Mesodermal cell (in vitro differentiated cells): ENCODE results near the gene C20orf96.

Experiments
- H3K27ac ChIP-seq: 2 replicates; pipeline ENCODE4 v1.7.0; 2013; ENCODE audit warnings: mild to moderate bottlenecking, low read depth, low read length, moderate library complexity; ENCODE audit not compliant: severe bottlenecking
- H3K36me3 ChIP-seq: 2 replicates; pipeline ENCODE4 v1.7.1; 2013; ENCODE audit warnings: mild to moderate bottlenecking, low read length, moderate library complexity; ENCODE audit not compliant: control insufficient read depth, insufficient read depth
- H3K4me1 ChIP-seq: one replicate; pipeline ENCODE4 v1.7.1; 2013; ENCODE audit warnings: mild to moderate bottlenecking, low read length; ENCODE audit not compliant: insufficient read depth, control insufficient read depth, poor library complexity, severe bottlenecking
- H3K4me3 ChIP-seq: 2 replicates; pipeline ENCODE4 v1.7.0; 2013; ENCODE audit warnings: low read length, control low read depth, mild to moderate bottlenecking; ENCODE audit not compliant: insufficient read depth, poor library complexity, severe bottlenecking; ENCODE audit errors: extremely low read depth
- H3K9me3 ChIP-seq: 2 replicates; pipeline ENCODE4 v1.7.1; 2013; ENCODE audit warnings: mild to moderate bottlenecking, low read length, moderate library complexity; ENCODE audit not compliant: control insufficient read depth
- WGBS, 2 experiments: methylation state at CpG; one replicate each; pipeline ENCODE4 v1.1.5; 2013; ENCODE audit warnings: missing lambda C conversion rate in 2 of 2; ENCODE audit not compliant: insufficient coverage in 2 of 2; 5-methylcytosine and 5-hydroxymethylcytosine counted together

C20orf96 gene

DNA sequence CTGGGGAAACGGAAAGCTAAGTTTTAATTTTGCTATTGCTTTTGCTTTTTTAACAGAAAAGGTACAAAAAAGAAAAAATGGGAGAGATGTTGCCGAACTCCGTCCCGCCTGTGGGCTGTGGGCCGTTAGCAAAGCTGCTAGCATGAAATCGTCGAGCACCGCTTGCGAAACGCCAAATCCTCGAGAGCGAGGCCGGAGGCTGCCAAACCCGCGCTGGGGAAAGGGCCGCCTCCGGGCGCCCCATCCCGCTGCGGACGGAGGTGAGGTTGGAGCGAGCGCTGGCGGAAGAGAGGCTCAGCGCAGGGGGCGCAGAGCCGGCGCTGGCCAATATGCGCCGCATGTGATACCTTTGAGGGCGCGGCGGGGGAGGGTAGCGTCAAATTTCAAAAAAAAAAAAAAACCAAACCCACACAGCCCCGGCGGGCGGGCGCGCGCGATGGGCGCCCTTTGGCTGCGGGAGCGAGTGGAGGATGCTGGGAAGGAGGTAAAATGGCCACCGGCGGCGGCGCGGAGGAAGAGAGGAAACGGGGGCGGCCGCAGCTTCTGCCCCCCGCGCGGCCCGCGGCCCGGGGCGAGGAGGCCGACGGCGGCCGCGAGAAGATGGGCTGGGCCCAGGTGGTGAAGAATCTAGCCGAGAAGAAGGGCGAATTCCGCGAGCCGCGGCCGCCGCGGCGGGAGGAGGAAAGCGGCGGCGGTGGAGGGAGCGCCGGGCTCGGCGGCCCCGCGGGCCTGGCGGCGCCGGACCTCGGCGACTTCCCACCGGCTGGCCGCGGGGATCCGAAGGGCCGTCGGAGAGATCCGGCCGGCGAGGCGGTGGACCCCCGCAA is 6.8 kb upstream of the C20orf96 start, which contains the start of gene ZCCHC3:
Gene ZCCHC3 (plus strand): TSS at position 473 of the 827 bp plus-strand sequence. CDS start 17 bp downstream, at position 490.
- H3K4me1 ChIP-seq, result peaks cover 32% of the 10 kb centered on the region
- H3K36me3 ChIP-seq, result peaks cover 22% of the 10 kb centered on the region
- peak within 1 kb of the TSS; percentile 95 for H3K4me3 ChIP-seq
- peak within 1 kb of the TSS; percentile 87 for H3K27ac ChIP-seq
- 1% methylated on average over 60 to 62 of the region's 99 CpGs for WGBS, 2 experiments
- no peaks in the 10 kb centered on the region for H3K9me3 ChIP-seq

DNA sequence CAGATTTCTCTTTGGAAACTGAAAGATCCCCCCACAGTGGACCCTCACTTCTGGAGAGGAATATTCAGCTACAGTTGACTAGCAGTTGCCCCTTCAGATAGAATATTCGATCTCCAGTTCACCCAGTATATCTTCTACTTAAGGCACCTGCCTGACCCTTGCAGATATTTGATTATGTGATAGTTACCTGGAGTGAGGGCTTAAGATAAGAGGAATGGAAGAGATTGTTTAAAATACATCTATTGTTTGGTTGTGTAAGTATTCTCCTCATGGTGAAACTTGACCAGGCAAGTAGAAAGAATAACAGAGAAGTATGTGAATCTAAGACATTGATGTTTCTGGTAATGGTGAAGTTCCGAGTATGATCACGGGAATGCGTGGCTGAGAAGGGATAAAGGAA is 5.3 kb upstream of the C20orf96 start:
- H3K36me3 ChIP-seq, result peaks cover 18% of the 10 kb centered on the region
- H3K4me3 ChIP-seq, result no peak overlapping the region
- H3K4me1 ChIP-seq, result peaks cover 28% of the 10 kb centered on the region
- H3K9me3 ChIP-seq, result no peaks in the 10 kb centered on the region
- no peak overlapping the region for H3K27ac ChIP-seq
- whole genome bisulfite sequencing, 2 experiments, result 91 to 97% methylated on average over 3 of the region's 4 CpGs

DNA sequence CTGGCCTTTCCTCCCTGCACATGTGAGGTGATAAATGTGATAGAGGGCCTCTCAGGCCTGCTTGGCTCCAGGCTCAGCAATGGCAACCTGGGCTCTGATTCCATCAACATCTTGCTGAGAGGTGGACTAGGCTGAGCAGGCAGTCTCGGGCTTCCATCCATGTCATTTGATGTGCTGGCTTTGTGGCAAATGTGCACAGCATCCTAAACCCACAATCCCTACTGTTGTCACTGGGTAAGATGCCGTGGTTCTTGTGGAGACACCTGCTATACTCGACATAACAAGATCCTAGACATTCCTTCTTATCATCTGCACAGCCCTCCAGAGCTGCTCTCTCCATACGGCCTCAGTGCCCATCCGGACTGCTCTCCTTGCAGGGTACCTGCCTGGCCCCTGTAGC is 4.1 kb upstream of the C20orf96 start:
- Histone ChIP-seq H3K9me3 (no peaks in the 10 kb centered on the region), H3K4me3 (no peak overlapping the region), H3K27ac (no peak overlapping the region), H3K4me1 (peaks cover 23% of the 10 kb centered on the region), H3K36me3 (peaks cover 11% of the 10 kb centered on the region)
- 90 to 97% methylated on average over 3 of the region's 5 CpGs for WGBS, 2 experiments

DNA sequence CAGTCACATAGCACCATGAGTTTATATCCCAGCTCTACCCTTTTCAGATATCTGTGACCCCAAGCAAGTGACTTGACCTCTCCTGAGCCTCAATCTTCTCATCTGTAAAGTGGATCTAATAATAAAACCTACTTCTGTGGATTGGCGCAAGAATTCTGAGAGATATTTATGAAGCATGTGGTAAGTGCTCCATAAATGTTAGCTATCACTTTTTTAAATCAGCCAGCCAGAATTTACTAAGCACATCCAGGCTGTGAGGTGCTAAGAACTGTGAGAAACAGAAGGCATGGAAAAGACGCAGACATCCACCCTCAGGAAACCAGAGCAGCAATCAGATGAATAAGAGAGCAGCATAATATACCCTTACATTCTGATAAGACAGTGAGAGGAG is 862 bp downstream of the C20orf96 start:
- H3K9me3 ChIP-seq, result peaks cover 6% of the 10 kb centered on the region
- H3K27ac ChIP-seq, result peak overlapping the region; percentile 61
- H3K36me3 ChIP-seq, result peaks cover 34% of the 10 kb centered on the region
- no CpG with 5 or more reads among the region's 2 CpGs for WGBS, 2 experiments
- H3K4me1 ChIP-seq, result peaks cover 21% of the 10 kb centered on the region
- H3K4me3 ChIP-seq, result peak overlapping the region; percentile 87

DNA sequence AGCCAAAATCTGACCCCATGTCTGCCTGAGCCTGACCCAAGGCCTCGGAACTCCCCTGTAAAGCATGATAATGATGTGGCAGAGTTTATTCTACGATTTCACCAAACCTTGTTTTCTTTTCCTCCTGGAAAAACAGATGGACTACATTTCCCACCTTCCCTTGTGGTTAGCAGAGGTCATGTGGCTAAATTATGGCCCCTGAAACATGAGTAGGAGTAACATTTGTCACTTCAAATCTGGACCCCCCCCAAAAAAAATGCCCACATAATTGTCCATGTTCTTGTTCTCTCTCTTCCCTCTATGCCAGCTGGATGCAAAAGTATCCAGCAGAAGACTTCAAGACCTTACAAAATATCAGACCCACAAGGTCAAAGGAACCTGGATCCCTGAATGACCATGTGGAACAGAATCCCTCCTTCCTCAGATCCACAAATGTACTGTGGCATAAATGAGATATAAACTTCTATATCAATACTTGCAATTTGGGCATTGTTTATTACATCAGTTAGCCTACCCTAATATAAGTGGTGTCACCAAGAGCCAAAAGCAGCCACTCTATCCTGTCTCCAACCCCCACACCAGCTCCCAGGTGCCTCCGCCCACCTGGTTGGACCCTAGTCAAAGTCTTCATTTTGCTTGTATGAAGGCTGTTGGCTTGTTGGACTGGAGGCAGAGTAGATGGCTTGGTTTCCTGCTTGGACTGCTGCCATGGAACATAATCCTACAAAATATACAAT is 1.4 kb downstream of the C20orf96 start:
- Histone ChIP-seq H3K36me3 (peaks cover 36% of the 10 kb centered on the region), H3K27ac (no peak overlapping the region), H3K4me1 (peaks cover 21% of the 10 kb centered on the region), H3K9me3 (peaks cover 6% of the 10 kb centered on the region), H3K4me3 (peak overlapping the region; percentile 87)
- WGBS, 2 experiments, result 60 to 100% methylated on average over 1 of the region's 3 CpGs

DNA sequence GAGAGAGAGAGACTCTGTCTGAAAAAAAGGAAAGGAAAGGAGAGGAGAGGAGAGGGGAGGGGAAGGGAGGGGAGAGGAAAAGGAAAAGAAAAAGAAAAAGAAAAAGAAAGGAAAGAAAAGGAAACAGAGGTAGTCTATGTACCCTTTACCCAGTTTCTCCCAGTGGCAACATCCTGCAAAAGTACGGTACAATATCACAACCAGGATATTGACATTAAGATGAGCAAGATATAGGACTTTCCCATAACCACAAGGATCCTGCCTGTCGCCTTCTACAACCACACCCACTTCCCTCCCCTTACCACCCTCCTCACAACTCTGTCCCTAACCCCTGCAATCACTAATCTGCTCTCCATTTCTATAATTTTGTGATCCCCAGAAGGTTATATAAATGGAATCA is 4.0 kb downstream of the C20orf96 start:
- WGBS, 2 experiments, result 90% methylated on average over 2 of the region's 2 CpGs; no CpG with 5 or more reads in 1 of the 2 experiments
- H3K36me3 ChIP-seq, result peaks cover 60% of the 10 kb centered on the region
- no peak overlapping the region for H3K27ac ChIP-seq
- H3K4me3 ChIP-seq, result no peak overlapping the region
- H3K4me1 ChIP-seq, result peaks cover 6% of the 10 kb centered on the region
- H3K9me3 ChIP-seq, result peaks cover 6% of the 10 kb centered on the region

DNA sequence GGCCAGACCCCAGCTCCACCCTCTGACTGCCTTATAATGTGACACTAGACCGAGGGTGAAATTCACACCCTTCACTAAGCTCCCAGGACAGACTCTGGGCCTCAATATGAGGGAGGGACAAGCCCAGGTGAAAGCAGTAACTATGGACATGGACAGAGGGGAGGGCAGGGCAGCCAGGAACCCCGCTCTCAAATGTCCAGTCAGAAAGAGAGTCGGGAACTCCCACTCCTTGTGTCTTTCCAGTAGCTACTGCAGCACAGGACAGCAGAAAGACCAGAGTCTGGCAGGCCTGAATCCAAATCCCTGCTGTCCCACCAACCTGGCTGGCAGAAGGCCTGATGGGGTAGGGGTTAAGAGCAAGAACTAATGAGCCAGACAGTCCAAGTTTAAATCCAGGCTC is 6.4 kb downstream of the C20orf96 start:
- peaks cover 80% of the 10 kb centered on the region for H3K36me3 ChIP-seq
- H3K4me1 ChIP-seq, result peaks cover under 1% of the 10 kb centered on the region
- H3K4me3 ChIP-seq, result no peak overlapping the region
- WGBS, 2 experiments, result 60 to 69% methylated on average over 2 to 3 of the region's 3 CpGs
- H3K9me3 ChIP-seq, result peaks cover 4% of the 10 kb centered on the region
- H3K27ac ChIP-seq, result no peak overlapping the region

DNA sequence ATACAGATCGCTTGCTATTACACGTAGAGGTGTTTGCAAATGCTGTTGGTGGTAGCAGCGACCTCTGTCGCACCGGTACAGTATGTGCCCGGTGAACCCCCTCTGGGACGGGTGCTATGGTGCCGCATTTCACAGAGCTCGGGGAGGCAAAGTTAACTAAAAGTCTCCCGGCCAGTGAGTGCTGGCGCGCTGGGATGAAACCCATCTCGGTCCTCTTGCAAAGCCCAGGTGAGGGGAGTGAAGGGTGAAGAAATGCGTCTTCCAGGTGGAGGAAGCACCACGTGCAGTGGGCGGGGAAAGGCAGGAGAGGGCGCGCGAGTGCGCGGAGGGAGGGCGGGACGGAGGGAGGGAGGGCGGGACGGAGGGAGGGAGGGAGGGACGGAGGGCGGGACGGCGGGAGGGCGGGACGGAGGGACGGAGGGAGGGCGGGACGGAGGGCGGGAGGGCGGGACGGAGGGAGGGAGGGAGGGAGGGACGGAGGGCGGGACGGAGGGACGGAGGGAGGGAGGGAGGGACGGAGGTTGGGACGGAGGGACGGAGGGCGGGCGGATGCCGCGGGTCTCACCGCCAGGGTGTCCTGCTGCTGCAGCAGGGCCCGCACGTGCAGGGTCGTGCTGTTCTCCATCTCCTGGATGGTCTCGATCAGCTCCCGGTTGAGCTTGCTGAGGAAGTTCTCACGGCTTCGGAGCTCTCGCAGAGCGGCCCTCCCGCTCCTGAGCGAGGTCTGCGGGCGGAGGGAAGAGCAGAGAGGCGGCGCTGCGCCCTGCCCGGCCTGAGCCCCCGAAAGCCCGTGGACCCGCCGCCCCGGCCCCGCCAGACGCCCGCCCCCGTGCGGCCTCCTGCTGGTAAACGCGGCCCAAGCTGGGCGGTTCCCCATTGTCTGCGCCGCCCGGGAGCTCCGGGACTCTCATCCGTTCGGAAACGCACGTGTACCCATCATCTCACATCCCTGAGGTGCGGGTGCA is 11.7 kb downstream of the C20orf96 start:
- WGBS, 2 experiments, result 57 to 64% methylated on average over 33 to 62 of the region's 88 CpGs
- H3K4me3 ChIP-seq, result no peak overlapping the region

DNA sequence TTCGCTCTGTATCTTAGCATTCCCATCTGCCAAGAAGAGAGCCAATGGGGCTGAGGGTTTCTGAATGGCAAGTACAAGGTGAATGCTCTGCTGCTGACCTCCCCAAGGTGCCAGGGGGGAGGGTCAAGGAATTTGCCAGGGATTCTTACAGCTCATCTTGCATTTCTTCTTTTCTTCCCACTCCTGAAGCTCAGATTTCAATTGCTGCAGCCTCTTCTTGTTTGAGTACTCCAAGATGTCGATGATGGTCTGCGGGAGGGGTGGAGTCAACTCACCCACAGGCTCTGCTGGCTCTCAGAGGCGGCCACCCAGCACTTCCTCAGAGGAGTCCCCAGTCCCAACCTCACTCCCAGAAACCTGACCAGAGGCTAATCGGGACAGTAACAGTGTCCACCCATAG is 12.4 kb downstream of the C20orf96 start:
- peaks cover 86% of the 10 kb centered on the region for H3K36me3 ChIP-seq
- WGBS, 2 experiments, result 80 to 100% methylated on average over 2 to 3 of the region's 5 CpGs
- H3K27ac ChIP-seq, result no peak overlapping the region
- H3K4me3 ChIP-seq, result no peak overlapping the region
- no peaks in the 10 kb centered on the region for H3K9me3 ChIP-seq
- H3K4me1 ChIP-seq, result no peaks in the 10 kb centered on the region

More for the DNA sequence above, 11.7 kb downstream of the C20orf96 start:
- Histone ChIP-seq H3K36me3 (peaks cover 92% of the 10 kb centered on the region), H3K27ac (no peak overlapping the region), H3K9me3 (no peaks in the 10 kb centered on the region), H3K4me1 (no peaks in the 10 kb centered on the region)

DNA sequence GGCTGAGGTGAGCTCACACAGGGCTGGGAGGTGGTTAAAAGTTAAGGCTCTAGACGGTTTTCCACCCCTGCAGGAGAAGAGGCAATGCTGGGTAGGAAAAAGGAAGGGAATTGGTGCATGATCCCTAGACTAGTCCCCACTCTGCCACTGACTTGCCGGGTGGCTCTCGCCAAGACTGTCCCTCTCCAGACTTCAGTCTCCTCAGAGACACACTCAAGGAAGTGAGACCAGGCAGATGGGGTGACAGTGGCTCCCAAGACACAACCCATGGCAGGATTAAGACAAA is 13.1 kb downstream of the C20orf96 start:
- WGBS, 2 experiments, result 0% methylated on average over 1 of the region's 3 CpGs
- no peaks in the 10 kb centered on the region for H3K4me1 ChIP-seq
- H3K36me3 ChIP-seq, result peaks cover 81% of the 10 kb centered on the region
- no peaks in the 10 kb centered on the region for H3K9me3 ChIP-seq
- H3K27ac ChIP-seq, result no peak overlapping the region
- no peak overlapping the region for H3K4me3 ChIP-seq
